ENCODE data around the gene RPRD1A.

DNA sequence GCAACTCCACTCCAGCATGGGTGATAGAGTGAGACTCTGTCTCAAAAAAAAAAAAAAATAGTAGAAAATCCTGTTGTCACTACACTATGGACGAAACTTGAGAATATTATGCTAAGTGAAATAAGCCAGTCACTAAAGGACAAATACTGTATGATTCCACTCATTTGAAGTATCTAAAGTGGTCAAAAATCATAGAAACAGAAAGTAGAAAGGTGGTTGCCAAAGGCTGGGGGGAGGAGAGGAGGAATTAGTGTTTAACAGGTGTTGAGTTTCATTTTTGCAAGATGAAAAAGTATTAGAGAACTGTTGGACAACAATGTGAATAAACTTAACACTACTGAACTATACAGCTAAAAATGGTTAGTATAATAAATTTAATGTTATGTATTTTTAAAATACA, 113.7 kb downstream of the RPRD1A start:
- TF ChIP-seq, protein P1, sequence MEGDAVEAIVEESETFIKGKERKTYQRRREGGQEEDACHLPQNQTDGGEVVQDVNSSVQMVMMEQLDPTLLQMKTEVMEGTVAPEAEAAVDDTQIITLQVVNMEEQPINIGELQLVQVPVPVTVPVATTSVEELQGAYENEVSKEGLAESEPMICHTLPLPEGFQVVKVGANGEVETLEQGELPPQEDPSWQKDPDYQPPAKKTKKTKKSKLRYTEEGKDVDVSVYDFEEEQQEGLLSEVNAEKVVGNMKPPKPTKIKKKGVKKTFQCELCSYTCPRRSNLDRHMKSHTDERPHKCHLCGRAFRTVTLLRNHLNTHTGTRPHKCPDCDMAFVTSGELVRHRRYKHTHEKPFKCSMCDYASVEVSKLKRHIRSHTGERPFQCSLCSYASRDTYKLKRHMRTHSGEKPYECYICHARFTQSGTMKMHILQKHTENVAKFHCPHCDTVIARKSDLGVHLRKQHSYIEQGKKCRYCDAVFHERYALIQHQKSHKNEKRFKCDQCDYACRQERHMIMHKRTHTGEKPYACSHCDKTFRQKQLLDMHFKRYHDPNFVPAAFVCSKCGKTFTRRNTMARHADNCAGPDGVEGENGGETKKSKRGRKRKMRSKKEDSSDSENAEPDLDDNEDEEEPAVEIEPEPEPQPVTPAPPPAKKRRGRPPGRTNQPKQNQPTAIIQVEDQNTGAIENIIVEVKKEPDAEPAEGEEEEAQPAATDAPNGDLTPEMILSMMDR (IDR thresholded peaks at IDR 0.05; ENCODE audit: low read depth, low read length): no peak
- no peak for TF ChIP-seq POLR2A (IDR thresholded peaks at IDR 0.05; ENCODE audit: extremely low read depth, insufficient read length)
- TF ChIP-seq, protein P2, sequence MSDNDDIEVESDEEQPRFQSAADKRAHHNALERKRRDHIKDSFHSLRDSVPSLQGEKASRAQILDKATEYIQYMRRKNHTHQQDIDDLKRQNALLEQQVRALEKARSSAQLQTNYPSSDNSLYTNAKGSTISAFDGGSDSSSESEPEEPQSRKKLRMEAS (IDR thresholded peaks at IDR 0.05; ENCODE audit: low read depth, low read length): no peak

Measured in NB4 (cell line).